GM23338 (cell line): ENCODE measurements around the gene POU2F3. TPM values are rescaled to one million over a fixed set of nuclear protein-coding genes. Genes with fewer than 3 reads are reported as not detected.

ENCODE experiments used
- ATAC-seq: fragments of 200-7000 bp; cut with Tn5 transposase; 3 replicates; pipeline ENCODE4 v1.9.1; 2020
- DNase-seq: peaks from one replicate; pipeline ENCODE4 v3.0.0-alpha.2; 2015; ENCODE audit warnings: low spot score
- H2AFZ ChIP-seq: fragments of 200-600 bp; sonication (generic); 2 replicates; pipeline ENCODE4 v1.8.0; 2016; ENCODE audit warnings: antibody characterized with exemption, mild to moderate bottlenecking, moderate library complexity
- H3F3A ChIP-seq: fragments of 200-600 bp; sonication (generic); replicated peaks from 2 replicates; pipeline ENCODE4 v1.8.0; 2017; ENCODE audit warnings: antibody characterized with exemption, mixed run types, low read depth
- H3K27ac ChIP-seq: fragments of 200-600 bp; sonication (generic); 2 replicates; pipeline ENCODE4 v1.6.1; 2016; ENCODE audit warnings: low read depth
- H3K27me3 ChIP-seq: fragments of 200-600 bp; sonication (generic); 2 replicates; pipeline ENCODE4 v1.8.0; 2016; ENCODE audit warnings: mild to moderate bottlenecking, mixed run types, moderate library complexity; ENCODE audit not compliant: insufficient read depth
- H3K36me3 ChIP-seq: fragments of 200-600 bp; sonication (generic); 2 replicates; pipeline ENCODE4 v1.8.0; 2016; ENCODE audit warnings: mild to moderate bottlenecking; ENCODE audit not compliant: insufficient read depth
- H3K4me1 ChIP-seq: fragments of 200-600 bp; sonication (generic); 2 replicates; pipeline ENCODE4 v1.8.0; 2016; ENCODE audit warnings: mild to moderate bottlenecking, moderate library complexity; ENCODE audit not compliant: insufficient read depth
- H3K4me2 ChIP-seq: fragments of 200-600 bp; sonication (generic); 2 replicates; pipeline ENCODE4 v1.7.1; 2017; ENCODE audit warnings: mixed run types
- H3K4me3 ChIP-seq: fragments of 200-600 bp; sonication (generic); 2 replicates; pipeline ENCODE4 v1.6.1; 2016; ENCODE audit warnings: mixed run types
- H3K79me2 ChIP-seq: fragments of 200-600 bp; sonication (generic); replicated peaks from 2 replicates; pipeline ENCODE4 v1.8.0; 2017; ENCODE audit warnings: mild to moderate bottlenecking; ENCODE audit not compliant: insufficient read depth
- H3K9me2 ChIP-seq: fragments of 200-600 bp; sonication (generic); 2 replicates; pipeline ENCODE4 v1.8.0; 2017; ENCODE audit not compliant: insufficient read depth
- H4K20me1 ChIP-seq: fragments of 200-600 bp; sonication (generic); replicated peaks from 2 replicates; pipeline ENCODE4 v1.8.0; 2017; ENCODE audit warnings: mild to moderate bottlenecking; ENCODE audit not compliant: insufficient read depth
- H3K27ac Mint-ChIP-seq: 2 replicates; pipeline ENCODE4 v1.8.0; 2020; ENCODE audit warnings: inconsistent platforms, mild to moderate bottlenecking, moderate library complexity, mixed read lengths
- H3K27me3 Mint-ChIP-seq: 3 replicates; pipeline ENCODE4 v1.8.0; 2022; ENCODE audit warnings: low read depth, mild to moderate bottlenecking, moderate library complexity, mixed read lengths, inconsistent platforms; ENCODE audit not compliant: insufficient read depth, poor library complexity
- H3K36me3 Mint-ChIP-seq: 3 replicates; pipeline ENCODE4 v1.8.0; 2021; ENCODE audit warnings: low read depth, mild to moderate bottlenecking, inconsistent platforms, moderate library complexity, mixed read lengths
- H3K4me1 Mint-ChIP-seq: 3 replicates; pipeline ENCODE4 v1.8.0; 2020; ENCODE audit warnings: mild to moderate bottlenecking, inconsistent platforms, mixed read lengths
- H3K4me3 Mint-ChIP-seq: 3 replicates; pipeline ENCODE4 v1.8.0; 2021; ENCODE audit warnings: moderate library complexity, mild to moderate bottlenecking, inconsistent platforms, mixed read lengths
- H3K9me3 Mint-ChIP-seq: 3 replicates; pipeline ENCODE4 v1.8.0; 2020; ENCODE audit warnings: moderate library complexity, mild to moderate bottlenecking, inconsistent platforms, mixed read lengths
- CREB1 ChIP-seq: fragments of 250-450 bp; sonication (Bioruptor Pico); IDR thresholded peaks from 2 replicates; pipeline ENCODE4 v1.5.0; 2020; ENCODE audit warnings: low read depth, mild to moderate bottlenecking, moderate library complexity
- CTCF ChIP-seq, 2 experiments: fragments of 200-600 bp in 1 of 2; sonication (generic) in 1 of 2; conservative IDR thresholded peaks; 2 replicates each; pipeline versions ENCODE4 v1.5.1 to v1.6.1; 2016 to 2017; ENCODE audit warnings: antibody characterized with exemption in 2 of 2, low read depth in 2 of 2, mild to moderate bottlenecking in 2 of 2, moderate library complexity in 1 of 2
- ETS1 ChIP-seq: IDR thresholded peaks from 2 replicates; pipeline ENCODE4 v1.6.1; 2016; ENCODE audit warnings: antibody characterized with exemption
- EZH2 ChIP-seq: fragments of 200-600 bp; sonication (generic); IDR thresholded peaks from one replicate; pipeline ENCODE4 v1.8.0; 2017; ENCODE audit warnings: antibody characterized with exemption, mild to moderate bottlenecking, low read depth; ENCODE audit not compliant: unreplicated experiment
- EZH2phosphoT487 ChIP-seq: fragments of 200-600 bp; sonication (generic); IDR thresholded peaks from one replicate; pipeline ENCODE4 v1.8.1; 2018; ENCODE audit warnings: antibody characterized with exemption; ENCODE audit not compliant: unreplicated experiment
- JUNB ChIP-seq: IDR thresholded peaks from one replicate; pipeline ENCODE4 v1.6.1; 2016; ENCODE audit warnings: antibody characterized with exemption; ENCODE audit not compliant: unreplicated experiment
- POLR2AphosphoS5 ChIP-seq: IDR thresholded peaks from 2 replicates; pipeline ENCODE4 v1.6.1; 2016; ENCODE audit warnings: antibody characterized with exemption, low read depth
- STAT1 ChIP-seq: IDR thresholded peaks from one replicate; pipeline ENCODE4 v1.6.1; 2016; ENCODE audit warnings: antibody characterized with exemption; ENCODE audit not compliant: unreplicated experiment
- ZNF114 ChIP-seq: fragments of 250-450 bp; sonication (Bioruptor Pico); IDR thresholded peaks from 2 replicates; pipeline ENCODE4 v1.5.0; 2020; ENCODE audit warnings: mild to moderate bottlenecking, moderate library complexity
- ZNF331 ChIP-seq: fragments of 250-450 bp; sonication (Bioruptor Pico); IDR thresholded peaks from 2 replicates; pipeline ENCODE4 v1.5.0; 2020; ENCODE audit warnings: low read depth, mild to moderate bottlenecking, moderate library complexity
- ZNF462 ChIP-seq: fragments of 250-450 bp; sonication (Bioruptor Pico); IDR thresholded peaks from 2 replicates; pipeline ENCODE4 v1.5.0; 2020; ENCODE audit warnings: mild to moderate bottlenecking, moderate library complexity
- polyA plus RNA-seq: library from polyadenylated mRNA; unstranded; fragments of >200 nt; fragmentation: Nextera tagmentation; extraction: Ambion mirVana; gene quantifications from 2 replicates; pipeline ENCODE4 v1.2.1, GENCODE V29; 2016
- total RNA-seq: library from RNA; depleted of rRNA; stranded (reverse); fragments of >200 nt; shearing (Covaris generic); gene quantifications from 2 replicates; pipeline ENCODE4 v1.2.3, GENCODE V29; 2014

POU2F3 gene
- total and polyA plus RNA-seq, 2 experiments from 2014 or later = 0.45 to 0.79 TPM

- TF ChIP-seq CTCF (conservative IDR thresholded peaks at IDR 0.05; ENCODE audit: low read depth in 2 of 2) = no peak
- TF ChIP-seq EZH2phosphoT487 = no peak
Observed at GRCh38 chr11:120216426-120217102, 23.4 kb upstream of the POU2F3 start (continued).

GRCh38 chr11:120217526-120217925 is 22.4 kb upstream of the POU2F3 start:
- Histone ChIP-seq H3K79me2 (no peaks in the 10 kb centered on the region), H3K4me3 (no peak overlapping the region), H3K4me2 (no peak overlapping the region), H3K27me3 (peaks cover 54% of the 10 kb centered on the region), H3K27ac (no peak overlapping the region), H3K4me1 (peaks cover 9% of the 10 kb centered on the region), H3F3A (no peaks in the 10 kb centered on the region), H4K20me1 (peaks cover 3% of the 10 kb centered on the region; the same call in 1 of the 2 replicates), H3K36me3 (no peaks in the 10 kb centered on the region), H3K9me2 (no peaks in the 10 kb centered on the region), H2AFZ (no peak overlapping the region)
- no peak overlapping the region for H3K27ac Mint-ChIP-seq
- H3K36me3 Mint-ChIP-seq = no peaks in the 10 kb centered on the region; the same call in 2 of the 3 replicates
- H3K4me1 Mint-ChIP-seq = peaks cover 33% of the 10 kb centered on the region
- no peak for TF ChIP-seq CREB1 (CRISPR knock-in tag)
- TF ChIP-seq CTCF (conservative IDR thresholded peaks at IDR 0.05; ENCODE audit: low read depth in 2 of 2) = no peak
- no peak for TF ChIP-seq ZNF114
- TF ChIP-seq ETS1 = no peak
- TF ChIP-seq STAT1 = no peak
- no peak for TF ChIP-seq POLR2AphosphoS5
- TF ChIP-seq JUNB = no peak
- no peak for TF ChIP-seq ZNF462
- no peak for TF ChIP-seq ZNF331 (CRISPR knock-in tag)
- TF ChIP-seq EZH2 = no peak
- DNase-seq (no peak), ATAC-seq (no peak)
- no peak overlapping the region for H3K4me3 Mint-ChIP-seq
- H3K27me3 Mint-ChIP-seq = peaks cover 54% of the 10 kb centered on the region
- H3K9me3 Mint-ChIP-seq = no peaks in the 10 kb centered on the region
